HUES6 (cell line): ENCODE measurements around the gene NUP133.
"Not testable (repeated sequence)": the region's sequence is repeated elsewhere in the genome, so short reads cannot be mapped to it uniquely, and the experiment has no call there.

ENCODE experiments used
- H3K27ac ChIP-seq: 2 replicates; pipeline ENCODE4 v1.7.0; 2013; ENCODE audit warnings: low read depth, mild to moderate bottlenecking, low read length, inconsistent platforms
- H3K27me3 ChIP-seq: 2 replicates; pipeline ENCODE4 v1.6.1; 2013; ENCODE audit warnings: low read length; ENCODE audit not compliant: control insufficient read depth, insufficient read depth
- H3K36me3 ChIP-seq: 2 replicates; pipeline ENCODE4 v1.6.1; 2013; ENCODE audit warnings: low read length; ENCODE audit not compliant: control insufficient read depth, insufficient read depth
- H3K4me1 ChIP-seq: 2 replicates; pipeline ENCODE4 v1.6.1; 2013; ENCODE audit warnings: low read length; ENCODE audit not compliant: control insufficient read depth, insufficient read depth
- H3K4me3 ChIP-seq: 2 replicates; pipeline ENCODE4 v1.5.1; 2013; ENCODE audit warnings: low read depth, low read length
- H3K9ac ChIP-seq: one replicate; pipeline ENCODE4 v1.6.1; 2013; ENCODE audit warnings: mild to moderate bottlenecking, low read length
- H3K9me3 ChIP-seq: 2 replicates; pipeline ENCODE4 v1.6.1; 2013; ENCODE audit warnings: low read depth, low read length; ENCODE audit not compliant: control insufficient read depth, insufficient read depth

Gene NUP133

GRCh38 chr1:229537894-229538293 lies 29.8 kb upstream of the NUP133 start:
- Histone ChIP-seq H3K9ac (no peak overlapping the region), H3K9me3 (no peaks in the 10 kb centered on the region), H3K36me3 (peaks cover 48% of the 10 kb centered on the region), H3K4me1 (no peaks in the 10 kb centered on the region), H3K27ac (no peak overlapping the region), H3K27me3 (no peaks in the 10 kb centered on the region), H3K4me3 (no peak overlapping the region)

DNA sequence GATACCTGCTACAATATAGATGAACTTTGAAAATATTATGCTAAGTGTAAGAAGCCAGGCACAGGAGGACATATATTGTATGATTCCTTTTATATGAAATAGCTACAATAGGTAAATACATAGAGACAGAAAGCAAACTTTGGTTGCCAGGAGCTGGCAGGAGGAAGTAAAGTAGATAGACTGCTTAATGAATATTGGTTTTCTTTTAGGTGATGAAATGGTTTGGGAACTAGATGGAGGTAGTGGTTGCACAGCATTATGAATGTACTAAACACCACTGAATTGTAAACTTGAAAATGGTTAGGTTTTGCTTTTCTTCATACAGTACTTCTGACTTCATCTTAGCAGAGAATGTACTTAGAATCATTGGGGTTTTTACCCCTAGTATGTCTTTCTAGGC lies 28.8 kb upstream of the NUP133 start:
- Histone ChIP-seq H3K4me3 (no peak overlapping the region), H3K9me3 (no peaks in the 10 kb centered on the region), H3K27ac (no peak overlapping the region), H3K9ac (no peak overlapping the region), H3K36me3 (peaks cover 47% of the 10 kb centered on the region), H3K4me1 (no peaks in the 10 kb centered on the region), H3K27me3 (no peaks in the 10 kb centered on the region)

DNA sequence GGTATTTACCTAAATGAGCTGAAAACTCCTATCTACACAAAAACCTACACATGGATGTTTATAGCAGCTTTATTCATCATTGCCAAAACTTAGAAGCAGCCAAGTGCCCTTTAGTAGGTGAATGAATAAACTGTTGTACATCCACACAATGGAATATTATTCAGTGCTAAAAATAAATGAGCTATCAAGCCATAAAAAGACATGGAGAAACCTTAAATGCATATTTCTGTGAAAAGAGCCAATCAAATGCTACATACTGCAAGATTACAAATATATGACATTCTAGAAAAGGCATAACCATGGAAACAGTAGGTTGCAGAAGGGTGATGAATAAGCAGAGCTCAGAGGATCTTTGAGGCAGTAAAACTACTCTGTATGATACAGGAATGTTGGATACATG lies 27.1 kb upstream of the NUP133 start:
- no peaks in the 10 kb centered on the region for H3K27me3 ChIP-seq
- no peak overlapping the region for H3K27ac ChIP-seq
- H3K4me3 ChIP-seq: no peak overlapping the region
- H3K9ac ChIP-seq: no peak overlapping the region
- H3K4me1 ChIP-seq: no peaks in the 10 kb centered on the region
- H3K9me3 ChIP-seq: no peaks in the 10 kb centered on the region
- H3K36me3 ChIP-seq: peaks cover 52% of the 10 kb centered on the region

- no peak overlapping the region for H3K27ac ChIP-seq
- H3K36me3 ChIP-seq: peaks cover 47% of the 10 kb centered on the region
- H3K9me3 ChIP-seq: no peaks in the 10 kb centered on the region
- no peak overlapping the region for H3K9ac ChIP-seq
- H3K4me3 ChIP-seq: no peak overlapping the region
- no peaks in the 10 kb centered on the region for H3K27me3 ChIP-seq
- H3K4me1 ChIP-seq: no peaks in the 10 kb centered on the region
Observed at GRCh38 chr1:229531326-229531725, 23.2 kb upstream of the NUP133 start.

GRCh38 chr1:229529639-229530038 lies 21.5 kb upstream of the NUP133 start:
- peaks cover 55% of the 10 kb centered on the region for H3K36me3 ChIP-seq
- no peaks in the 10 kb centered on the region for H3K9me3 ChIP-seq
- no peak overlapping the region for H3K9ac ChIP-seq
- no peak overlapping the region for H3K4me3 ChIP-seq
- no peaks in the 10 kb centered on the region for H3K4me1 ChIP-seq
- no peak overlapping the region for H3K27ac ChIP-seq
- no peaks in the 10 kb centered on the region for H3K27me3 ChIP-seq

- Histone ChIP-seq H3K4me1 (no peaks in the 10 kb centered on the region), H3K27ac (no peak overlapping the region), H3K4me3 (no peak overlapping the region), H3K9me3 (no peaks in the 10 kb centered on the region), H3K36me3 (peaks cover 53% of the 10 kb centered on the region), H3K9ac (no peak overlapping the region), H3K27me3 (no peaks in the 10 kb centered on the region)
Observed at GRCh38 chr1:229526695-229527094, 18.6 kb upstream of the NUP133 start.

DNA sequence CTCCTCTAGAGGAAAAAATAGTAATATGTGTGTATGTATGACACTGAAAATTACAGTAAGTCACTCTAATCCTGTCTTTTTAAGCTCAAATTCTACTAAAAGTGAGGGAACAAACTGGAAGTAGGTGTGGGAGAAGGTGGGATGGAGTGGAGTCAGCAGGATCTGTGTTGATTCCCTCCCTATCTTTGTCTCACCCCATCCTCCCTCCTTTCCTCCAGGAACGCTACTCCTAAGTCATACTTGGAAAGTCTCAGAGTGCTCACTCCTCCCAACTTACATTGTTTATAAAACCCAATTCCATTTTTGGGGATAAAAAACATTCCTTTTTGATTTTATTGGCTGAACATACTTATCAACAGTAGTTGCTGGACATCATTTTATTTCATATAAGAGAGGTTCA lies 14.9 kb upstream of the NUP133 start:
- Histone ChIP-seq H3K4me1 (no peaks in the 10 kb centered on the region), H3K4me3 (no peak overlapping the region), H3K36me3 (peaks cover 32% of the 10 kb centered on the region), H3K9me3 (no peaks in the 10 kb centered on the region), H3K27me3 (no peaks in the 10 kb centered on the region), H3K9ac (no peak overlapping the region), H3K27ac (no peak overlapping the region)

DNA sequence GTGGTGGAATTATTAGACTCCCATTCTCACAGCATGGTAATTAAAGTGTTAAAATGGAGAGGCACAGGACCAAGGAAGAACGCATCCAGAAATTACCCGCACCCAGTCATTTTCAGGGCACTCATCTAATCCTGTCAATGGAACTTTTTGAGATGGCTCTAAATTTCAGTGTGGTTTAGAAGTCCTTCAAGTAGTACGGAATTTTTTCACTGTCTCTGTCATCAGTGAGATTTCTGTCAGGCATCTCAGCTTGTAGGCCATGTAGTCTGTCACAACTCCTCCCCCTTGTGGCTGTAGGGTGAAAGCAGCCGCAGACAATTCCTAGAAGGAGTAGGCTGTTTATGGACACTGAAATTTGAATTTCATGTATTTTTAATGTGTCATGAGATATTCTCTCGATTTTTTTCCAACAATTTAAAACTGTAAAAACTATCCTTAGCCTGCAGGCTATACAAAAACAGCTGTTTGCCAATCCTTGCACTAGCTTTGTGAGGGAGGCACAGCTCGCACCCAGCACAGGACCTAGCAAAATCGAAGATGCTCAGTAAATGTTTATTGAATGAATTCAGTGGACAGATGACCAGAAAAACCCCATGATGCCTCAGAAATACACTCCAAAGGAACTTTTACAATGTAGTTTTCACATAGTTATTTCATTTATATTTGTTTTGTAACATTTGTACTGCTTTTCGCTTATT lies 6.6 kb upstream of the NUP133 start:
- Histone ChIP-seq H3K27me3 (no peaks in the 10 kb centered on the region), H3K4me1 (no peaks in the 10 kb centered on the region), H3K36me3 (peaks cover 4% of the 10 kb centered on the region; the same call in 1 of the 2 replicates), H3K27ac (no peak overlapping the region), H3K9me3 (no peaks in the 10 kb centered on the region), H3K9ac (no peak overlapping the region), H3K4me3 (no peak overlapping the region)

DNA sequence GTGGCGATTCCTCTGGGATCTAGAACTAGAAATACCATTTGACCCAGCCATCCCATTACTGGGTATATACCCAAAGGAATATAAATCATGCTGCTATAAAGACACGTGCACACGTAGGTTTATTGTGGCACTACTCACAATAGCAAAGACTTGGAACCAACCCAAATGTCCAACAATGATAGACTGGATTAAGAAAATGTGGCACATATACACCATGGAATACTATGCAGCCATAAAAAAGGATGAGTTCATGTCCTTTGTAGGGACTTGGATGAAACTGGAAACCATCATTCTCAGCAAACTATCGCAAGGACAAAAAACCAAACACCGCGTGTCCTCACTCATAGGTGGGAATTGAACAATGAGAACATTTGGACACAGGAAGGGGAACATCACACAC lies 3.5 kb upstream of the NUP133 start:
- not testable (repeated sequence) for H3K27ac ChIP-seq, H3K4me3 ChIP-seq, H3K36me3 ChIP-seq, H3K9me3 ChIP-seq, H3K9ac ChIP-seq, H3K27me3 ChIP-seq
- peaks cover 13% of the 10 kb centered on the region for H3K4me1 ChIP-seq

DNA sequence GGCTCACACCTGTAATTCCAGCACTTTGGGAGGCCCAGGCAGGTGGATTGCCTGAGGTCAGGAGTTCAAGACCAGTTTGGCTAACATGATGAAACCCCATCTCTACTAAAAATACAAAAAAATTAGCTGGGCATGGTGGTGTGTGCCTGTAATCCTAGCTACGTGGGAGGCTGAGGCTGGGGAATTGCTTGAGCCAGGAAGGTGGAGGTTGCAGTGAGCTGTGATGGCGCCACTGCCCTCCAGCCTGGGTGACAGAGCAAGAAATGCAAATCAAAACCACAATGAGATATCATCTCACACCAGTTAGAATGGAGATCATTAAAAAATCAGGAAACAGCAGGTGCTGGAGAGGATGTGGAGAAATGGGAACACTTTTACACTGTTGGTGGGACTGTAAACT lies 3.1 kb upstream of the NUP133 start:
- H3K36me3 ChIP-seq, H3K4me3 ChIP-seq, H3K9me3 ChIP-seq, H3K27ac ChIP-seq, H3K27me3 ChIP-seq, H3K9ac ChIP-seq: not testable (repeated sequence)
- peaks cover 13% of the 10 kb centered on the region for H3K4me1 ChIP-seq

- no peak overlapping the region for H3K9ac ChIP-seq
- H3K36me3 ChIP-seq: peaks cover 8% of the 10 kb centered on the region
- no peak overlapping the region for H3K4me3 ChIP-seq
- H3K4me1 ChIP-seq: peaks cover 13% of the 10 kb centered on the region
- H3K27ac ChIP-seq: no peak overlapping the region
- H3K9me3 ChIP-seq: no peaks in the 10 kb centered on the region
- H3K27me3 ChIP-seq: no peaks in the 10 kb centered on the region
Observed at GRCh38 chr1:229509576-229509975, 1.4 kb upstream of the NUP133 start.
